HCT116 (cell line): Measurements from ENCODE around the gene CCDC107. TPM values are rescaled to one million over a fixed set of nuclear protein-coding genes. Genes with fewer than 3 reads are reported as not detected.

Experiments
- ATAC-seq: fragments of 200-7000 bp; cut with Tn5 transposase; 2 replicates; pipeline ENCODE4 v1.9.1; 2020; ENCODE audit warnings: mild to moderate bottlenecking, moderate library complexity
- BruUV-seq: library from RNA; stranded (reverse); fragments of 400-500 nt; replicated peaks from 2 replicates; lab custom pipeline; 2021; lab: Mats Ljungman, UMichigan
- CTCF ChIA-PET: fragments of 300-600 bp; sonication (Branson Sonifier 250); formaldehyde crosslinking; loops from one replicate; lab custom pipeline; 2021; ENCODE audit warnings: antibody characterized with exemption; lab: Charles Lee
- POLR2A ChIA-PET: fragments of 300-600, 350-600 bp; sonication (Branson Sonifier 250); formaldehyde crosslinking; loops from one replicate; lab custom pipeline; 2021; ENCODE audit warnings: antibody characterized with exemption; lab: Charles Lee
- RAD21 ChIA-PET, 2 experiments: fragments of 300-600 bp; sonication (Branson Sonifier 250); formaldehyde crosslinking; loops; one replicate each; lab custom pipeline; 2023; ENCODE audit warnings: low total read pairs in 2 of 2; ENCODE audit not compliant: uncharacterized antibody in 2 of 2, unreplicated experiment in 2 of 2, low non-redundant PET in 1 of 2; lab: Charles Lee
- DNase-seq: peaks from one replicate; pipeline ENCODE4 v3.0.0-alpha.2; 2010; ENCODE audit warnings: low read depth, low spot score
- H2AFZ ChIP-seq: fragments of 200-600 bp; shearing (Covaris generic), sonication (generic); 2 replicates; pipeline ENCODE4 v1.6.1; 2017; ENCODE audit warnings: low read depth, mixed run types, mixed read lengths, antibody characterized with exemption, low read length; ENCODE audit not compliant: poor library complexity, severe bottlenecking
- H3K27ac ChIP-seq: 2 replicates; pipeline ENCODE4 v1.5.1; 2012; ENCODE audit warnings: low read depth, low read length
- H3K27me3 ChIP-seq: fragments of 200-600 bp; sonication (generic); 2 replicates; pipeline ENCODE4 v1.6.1; 2016; ENCODE audit warnings: mixed run types, low read length, mixed read lengths; ENCODE audit not compliant: insufficient read depth
- H3K36me3 ChIP-seq, 2 experiments: fragments of 200-500 bp in 1 of 2; fragments of 200-600 bp in 1 of 2; sonication (Bioruptor generic) in 1 of 2; sonication (generic) in 1 of 2; 2 replicates each; pipeline versions ENCODE4 v1.5.1 to v1.6.1; 2014 to 2016; ENCODE audit warnings: low read length in 2 of 2, inconsistent platforms in 1 of 2, mixed read lengths in 1 of 2, mixed run types in 1 of 2; ENCODE audit not compliant: insufficient read depth in 2 of 2, control insufficient read depth in 1 of 2
- H3K4me1 ChIP-seq, 2 experiments: fragments of 200-600 bp in 1 of 2; sonication (generic) in 1 of 2; 2 replicates each; pipeline versions ENCODE4 v1.5.1 to v1.6.1; 2012 to 2017; ENCODE audit warnings: low read length in 2 of 2, inconsistent platforms in 1 of 2, mild to moderate bottlenecking in 1 of 2, mixed read lengths in 1 of 2, mixed run types in 1 of 2, moderate library complexity in 1 of 2; ENCODE audit not compliant: insufficient read depth in 2 of 2, control insufficient read depth in 1 of 2
- H3K4me2 ChIP-seq: fragments of 200-600 bp; sonication (generic); 2 replicates; pipeline ENCODE4 v1.6.1; 2017; ENCODE audit warnings: mixed run types, low read length, mixed read lengths
- H3K4me3 ChIP-seq, 2 experiments: fragments of 200-600 bp in 1 of 2; sonication (generic) in 1 of 2; replicated peaks in 1 of 2; 2 replicates each; pipeline ENCODE4 v1.5.1; 2011 to 2016; ENCODE audit warnings: low read length in 2 of 2, control low read depth in 1 of 2, low read depth in 1 of 2, mild to moderate bottlenecking in 1 of 2, mixed read lengths in 1 of 2, mixed run types in 1 of 2
- H3K79me2 ChIP-seq: fragments of 200-600 bp; sonication (generic); 2 replicates; pipeline ENCODE4 v1.6.1; 2017; ENCODE audit warnings: mild to moderate bottlenecking, mixed run types, low read length, moderate library complexity, mixed read lengths; ENCODE audit not compliant: insufficient read depth
- H3K9ac ChIP-seq: fragments of 200-600 bp; sonication (generic); 2 replicates; pipeline ENCODE4 v1.6.1; 2016; ENCODE audit warnings: low read length, mixed read lengths
- H3K9me2 ChIP-seq: fragments of 200-600 bp; sonication (generic), shearing (Covaris generic); 2 replicates; pipeline ENCODE4 v1.6.1; 2017; ENCODE audit warnings: mixed run types, mild to moderate bottlenecking, moderate library complexity; ENCODE audit not compliant: insufficient read depth
- H3K9me3 ChIP-seq, 2 experiments: fragments of 200-500 bp in 1 of 2; fragments of 200-600 bp in 1 of 2; sonication (Bioruptor generic) in 1 of 2; sonication (generic) in 1 of 2; 2 replicates each; pipeline ENCODE4 v1.6.1; 2014 to 2017; ENCODE audit warnings: low read length in 2 of 2, mixed read lengths in 2 of 2, inconsistent platforms in 1 of 2, low read depth in 1 of 2, mild to moderate bottlenecking in 1 of 2, mixed run types in 1 of 2, moderate library complexity in 1 of 2; ENCODE audit not compliant: control insufficient read depth in 1 of 2, insufficient read depth in 1 of 2
- H4K20me1 ChIP-seq: fragments of 200-600 bp; sonication (generic), shearing (Covaris generic); 2 replicates; pipeline ENCODE4 v1.6.1; 2017; ENCODE audit warnings: mixed run types, mild to moderate bottlenecking, moderate library complexity; ENCODE audit not compliant: insufficient read depth
- CBX3 ChIP-seq: IDR thresholded peaks from 2 replicates; pipeline ENCODE4 v1.6.1; 2012; ENCODE audit warnings: low read depth
- CEBPB ChIP-seq: IDR thresholded peaks from 2 replicates; pipeline ENCODE4 v1.6.1; 2012; ENCODE audit warnings: low read depth
- EGR1 ChIP-seq: IDR thresholded peaks from 2 replicates; pipeline ENCODE4 v1.6.1; 2012; ENCODE audit warnings: low read depth
- ELF1 ChIP-seq: IDR thresholded peaks from 2 replicates; pipeline ENCODE4 v1.6.1; 2012; ENCODE audit warnings: low read depth, borderline replicate concordance
- FOSL1 ChIP-seq: IDR thresholded peaks from 2 replicates; pipeline ENCODE4 v1.6.1; 2012; ENCODE audit warnings: low read depth
- JUND ChIP-seq: IDR thresholded peaks from 2 replicates; pipeline ENCODE4 v1.6.1; 2012
- POLR2AphosphoS5 ChIP-seq: IDR thresholded peaks from 2 replicates; pipeline ENCODE4 v1.6.1; 2011; ENCODE audit warnings: mild to moderate bottlenecking, low read depth, low read length, moderate library complexity
- RAD21 ChIP-seq: IDR thresholded peaks from 2 replicates; pipeline ENCODE4 v1.6.1; 2012; ENCODE audit warnings: low read depth, mild to moderate bottlenecking
- SIN3A ChIP-seq: IDR thresholded peaks from 2 replicates; pipeline ENCODE4 v1.6.1; 2012; ENCODE audit warnings: low read depth
- SP1 ChIP-seq: IDR thresholded peaks from 2 replicates; pipeline ENCODE4 v1.6.1; 2012; ENCODE audit warnings: low read depth
- SRF ChIP-seq: IDR thresholded peaks from 2 replicates; pipeline ENCODE4 v1.6.1; 2012; ENCODE audit warnings: low read depth
- YY1 ChIP-seq: IDR thresholded peaks from 2 replicates; pipeline ENCODE4 v1.6.1; 2011; ENCODE audit warnings: low read length, low read depth, moderate library complexity, mild to moderate bottlenecking; ENCODE audit not compliant: insufficient replicate concordance; ENCODE audit errors: extremely low read depth
- ZNF274 ChIP-seq: fragments of 200-500 bp; sonication (Bioruptor generic); IDR thresholded peaks from 2 replicates; pipeline ENCODE4 v1.6.1; 2014; ENCODE audit warnings: mild to moderate bottlenecking, low read depth, low read length, inconsistent platforms
- intact Hi-C: fragments of 100-400 bp; cut with micrococcal nuclease; formaldehyde crosslinking; loops from 2 replicates; pipeline ENCODE4 v1.10.0; 2022
- total RNA-seq: library from RNA; stranded (reverse); gene quantifications from one replicate; pipeline ENCODE4 v1.2.1, GENCODE V29; 2021; ENCODE audit not compliant: unreplicated experiment
- TF ChIP-seq, protein P1 (sequence below): IDR thresholded peaks from 2 replicates; pipeline ENCODE4 v1.6.1; 2012
- TF ChIP-seq, protein P2 (sequence below), 3 experiments: fragments of 200-600 bp in 1 of 3; sonication (generic) in 1 of 3; IDR thresholded peaks in 2 of 3; conservative IDR thresholded peaks in 1 of 3; 2 replicates each; pipeline ENCODE4 v1.5.1; 2012 to 2017; ENCODE audit warnings: low read depth in 2 of 3, low read length in 2 of 3, antibody characterized with exemption in 1 of 3, borderline replicate concordance in 1 of 3, control low read depth in 1 of 3, mild to moderate bottlenecking in 1 of 3, mixed read lengths in 1 of 3, mixed run types in 1 of 3, moderate library complexity in 1 of 3; ENCODE audit not compliant: insufficient read depth in 1 of 3
- TF ChIP-seq, protein P3 (sequence below): IDR thresholded peaks from 2 replicates; pipeline ENCODE4 v1.6.1; 2011; ENCODE audit warnings: mild to moderate bottlenecking, low read length, moderate library complexity; ENCODE audit not compliant: insufficient replicate concordance; ENCODE audit errors: extremely low read depth
- TF ChIP-seq, protein P4 (sequence below): IDR thresholded peaks from 2 replicates; pipeline ENCODE4 v1.6.1; 2012

The CCDC107 gene
- total RNA-seq, 1 experiment from 2014 or later: 11.1 TPM

DNA sequence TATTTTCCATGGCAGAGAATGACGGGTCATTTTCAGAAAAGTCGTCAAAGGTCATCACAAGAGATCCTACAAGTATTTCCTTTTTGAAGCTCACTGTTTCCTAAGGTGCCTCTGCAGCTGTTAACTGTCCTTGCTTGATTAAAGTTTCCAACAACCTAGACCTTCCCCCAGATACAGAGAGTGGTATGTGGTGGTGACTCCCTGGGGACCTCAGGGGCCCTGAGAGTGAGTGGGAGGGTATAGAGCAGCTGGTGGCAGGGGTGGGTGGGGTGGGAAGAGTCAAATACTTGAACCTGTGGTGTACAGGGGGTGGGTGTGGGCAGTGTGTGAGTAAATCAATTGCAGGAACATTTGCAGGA lies 38.3 kb upstream of the CCDC107 start:
- BruUV-seq: no TSS peak
- intact Hi-C loops: no loop called here
- Histone ChIP-seq H3K9ac (no peak overlapping the region), H3K9me2 (no peaks in the 10 kb centered on the region), H3K27ac (no peak overlapping the region), H2AFZ (no peak overlapping the region), H3K36me3 (no peaks in the 10 kb centered on the region), H3K79me2 (no peaks in the 10 kb centered on the region), H4K20me1 (no peaks in the 10 kb centered on the region), H3K4me3 (no peak overlapping the region), H3K4me2 (no peak overlapping the region), H3K4me1 (no peaks in the 10 kb centered on the region), H3K9me3 (no peaks in the 10 kb centered on the region), H3K27me3 (no peaks in the 10 kb centered on the region)
- POLR2A ChIA-PET: no interaction called here
- TF ChIP-seq YY1: no peak
- no peak for TF ChIP-seq SP1
- TF ChIP-seq SIN3A: no peak
- TF ChIP-seq FOSL1: no peak
- TF ChIP-seq RAD21: no peak
- TF ChIP-seq, protein P1, sequence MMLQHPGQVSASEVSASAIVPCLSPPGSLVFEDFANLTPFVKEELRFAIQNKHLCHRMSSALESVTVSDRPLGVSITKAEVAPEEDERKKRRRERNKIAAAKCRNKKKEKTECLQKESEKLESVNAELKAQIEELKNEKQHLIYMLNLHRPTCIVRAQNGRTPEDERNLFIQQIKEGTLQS: no peak
- TF ChIP-seq, protein P2, sequence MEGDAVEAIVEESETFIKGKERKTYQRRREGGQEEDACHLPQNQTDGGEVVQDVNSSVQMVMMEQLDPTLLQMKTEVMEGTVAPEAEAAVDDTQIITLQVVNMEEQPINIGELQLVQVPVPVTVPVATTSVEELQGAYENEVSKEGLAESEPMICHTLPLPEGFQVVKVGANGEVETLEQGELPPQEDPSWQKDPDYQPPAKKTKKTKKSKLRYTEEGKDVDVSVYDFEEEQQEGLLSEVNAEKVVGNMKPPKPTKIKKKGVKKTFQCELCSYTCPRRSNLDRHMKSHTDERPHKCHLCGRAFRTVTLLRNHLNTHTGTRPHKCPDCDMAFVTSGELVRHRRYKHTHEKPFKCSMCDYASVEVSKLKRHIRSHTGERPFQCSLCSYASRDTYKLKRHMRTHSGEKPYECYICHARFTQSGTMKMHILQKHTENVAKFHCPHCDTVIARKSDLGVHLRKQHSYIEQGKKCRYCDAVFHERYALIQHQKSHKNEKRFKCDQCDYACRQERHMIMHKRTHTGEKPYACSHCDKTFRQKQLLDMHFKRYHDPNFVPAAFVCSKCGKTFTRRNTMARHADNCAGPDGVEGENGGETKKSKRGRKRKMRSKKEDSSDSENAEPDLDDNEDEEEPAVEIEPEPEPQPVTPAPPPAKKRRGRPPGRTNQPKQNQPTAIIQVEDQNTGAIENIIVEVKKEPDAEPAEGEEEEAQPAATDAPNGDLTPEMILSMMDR (IDR thresholded peaks at IDR 0.05 in 2 of 3, conservative IDR thresholded peaks at IDR 0.05 in 1 of 3; ENCODE audit: borderline replicate concordance in 1 of 3, insufficient read depth in 1 of 3, low read depth in 2 of 3, low read length in 2 of 3): no peak
- no peak for TF ChIP-seq CBX3
- TF ChIP-seq CEBPB: no peak
- TF ChIP-seq, protein P3, sequence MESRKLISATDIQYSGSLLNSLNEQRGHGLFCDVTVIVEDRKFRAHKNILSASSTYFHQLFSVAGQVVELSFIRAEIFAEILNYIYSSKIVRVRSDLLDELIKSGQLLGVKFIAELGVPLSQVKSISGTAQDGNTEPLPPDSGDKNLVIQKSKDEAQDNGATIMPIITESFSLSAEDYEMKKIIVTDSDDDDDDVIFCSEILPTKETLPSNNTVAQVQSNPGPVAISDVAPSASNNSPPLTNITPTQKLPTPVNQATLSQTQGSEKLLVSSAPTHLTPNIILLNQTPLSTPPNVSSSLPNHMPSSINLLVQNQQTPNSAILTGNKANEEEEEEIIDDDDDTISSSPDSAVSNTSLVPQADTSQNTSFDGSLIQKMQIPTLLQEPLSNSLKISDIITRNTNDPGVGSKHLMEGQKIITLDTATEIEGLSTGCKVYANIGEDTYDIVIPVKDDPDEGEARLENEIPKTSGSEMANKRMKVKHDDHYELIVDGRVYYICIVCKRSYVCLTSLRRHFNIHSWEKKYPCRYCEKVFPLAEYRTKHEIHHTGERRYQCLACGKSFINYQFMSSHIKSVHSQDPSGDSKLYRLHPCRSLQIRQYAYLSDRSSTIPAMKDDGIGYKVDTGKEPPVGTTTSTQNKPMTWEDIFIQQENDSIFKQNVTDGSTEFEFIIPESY: no peak
- TF ChIP-seq JUND: no peak
- no peak for TF ChIP-seq POLR2AphosphoS5
- TF ChIP-seq ELF1: no peak
- TF ChIP-seq ZNF274: no peak
- no peak for TF ChIP-seq EGR1
- TF ChIP-seq, protein P4, sequence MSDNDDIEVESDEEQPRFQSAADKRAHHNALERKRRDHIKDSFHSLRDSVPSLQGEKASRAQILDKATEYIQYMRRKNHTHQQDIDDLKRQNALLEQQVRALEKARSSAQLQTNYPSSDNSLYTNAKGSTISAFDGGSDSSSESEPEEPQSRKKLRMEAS: no peak
- no peak for TF ChIP-seq SRF
- ATAC-seq (no peak), DNase-seq (no peak)
- RAD21 ChIA-PET: no interaction called here
- CTCF ChIA-PET: interaction anchor here (1.7 kb wide), 2 partner anchors 9 to 16 kb away, joined by 7 to 8 read pairs; no protein-coding TSS in a partner anchor
